Smooth muscle cell (in vitro differentiated cells): Measurements from ENCODE around the gene PIEZO2. TPM values are rescaled to one million over a fixed set of nuclear protein-coding genes. Genes with fewer than 3 reads are reported as not detected.

Experiments used
- DNase-seq: peaks from one replicate; lab custom pipeline; 2025; ENCODE audit not compliant: unreplicated experiment; lab: John Stamatoyannopoulos, UW
- H2AFZ ChIP-seq: fragments of 200-600 bp; sonication (generic); 2 replicates; pipeline ENCODE4 v1.6.0; 2016; ENCODE audit warnings: antibody characterized with exemption, low read depth, mild to moderate bottlenecking
- H3F3A ChIP-seq: fragments of 200-600 bp; sonication (generic); 2 replicates; pipeline ENCODE4 v1.6.0; 2017; ENCODE audit warnings: antibody characterized with exemption, low read depth
- H3K27ac ChIP-seq: fragments of 200-600 bp; sonication (generic); 2 replicates; pipeline ENCODE4 v1.5.1; 2016; ENCODE audit warnings: low read depth, mild to moderate bottlenecking
- H3K27me3 ChIP-seq: fragments of 200-600 bp; sonication (generic); 2 replicates; pipeline ENCODE4 v1.6.1; 2016; ENCODE audit warnings: low read depth, mild to moderate bottlenecking
- H3K36me3 ChIP-seq: fragments of 200-600 bp; sonication (generic); 2 replicates; pipeline ENCODE4 v1.5.1; 2016; ENCODE audit warnings: low read depth
- H3K4me1 ChIP-seq: fragments of 200-600 bp; sonication (generic); 2 replicates; pipeline ENCODE4 v1.5.1; 2016; ENCODE audit warnings: low read depth
- H3K4me2 ChIP-seq: fragments of 200-600 bp; sonication (generic); 2 replicates; pipeline ENCODE4 v1.6.0; 2016; ENCODE audit warnings: mild to moderate bottlenecking
- H3K4me3 ChIP-seq: fragments of 200-600 bp; sonication (generic); 2 replicates; pipeline ENCODE4 v1.5.1; 2016; ENCODE audit warnings: mild to moderate bottlenecking
- H3K79me2 ChIP-seq: fragments of 200-600 bp; sonication (generic); 2 replicates; pipeline ENCODE4 v1.6.0; 2016; ENCODE audit warnings: low read depth, mild to moderate bottlenecking
- H3K9ac ChIP-seq: fragments of 200-600 bp; sonication (generic); 2 replicates; pipeline ENCODE4 v1.6.0; 2016; ENCODE audit warnings: low read depth
- H3K9me3 ChIP-seq: fragments of 200-600 bp; sonication (generic); replicated peaks from 2 replicates; pipeline ENCODE4 v1.5.1; 2016; ENCODE audit warnings: low read depth
- H4K20me1 ChIP-seq: fragments of 200-600 bp; sonication (generic); 2 replicates; pipeline ENCODE4 v1.6.0; 2016; ENCODE audit warnings: low read depth
- CTCF ChIP-seq: fragments of 200-600 bp; sonication (generic); IDR thresholded peaks from 2 replicates; pipeline ENCODE4 v1.5.1; 2017; ENCODE audit warnings: borderline replicate concordance, mild to moderate bottlenecking, antibody characterized with exemption; ENCODE audit not compliant: insufficient read depth, poor library complexity, severe bottlenecking
- WGBS: methylation state at CpG from one replicate; pipeline ENCODE4 v1.1.7; 2016; ENCODE audit warnings: low lambda C conversion rate; 5-methylcytosine and 5-hydroxymethylcytosine counted together
- polyA plus RNA-seq: library from polyadenylated mRNA; unstranded; fragments of >200 nt; fragmentation: Nextera tagmentation; extraction: Ambion mirVana; gene quantifications from 2 replicates; pipeline ENCODE4 v1.2.1, GENCODE V29; 2016
- total RNA-seq: library from RNA; depleted of rRNA; stranded (reverse); fragments of >200 nt; gene quantifications from 2 replicates; pipeline ENCODE4 v1.2.3, GENCODE V29; 2014

Gene PIEZO2
- total and polyA plus RNA-seq, 2 experiments from 2014 or later = 1.3 to 4.7 TPM

GRCh38 chr18:10757946-10758345, 391.4 kb downstream of the PIEZO2 start:
- no peak for DNase-seq
- Histone ChIP-seq H3F3A (no peaks in the 10 kb centered on the region), H3K36me3 (no peaks in the 10 kb centered on the region), H3K27me3 (no peaks in the 10 kb centered on the region), H3K9me3 (no peaks in the 10 kb centered on the region), H3K27ac (no peak overlapping the region), H3K4me3 (no peak overlapping the region), H3K79me2 (no peaks in the 10 kb centered on the region), H3K4me2 (no peak overlapping the region), H3K4me1 (no peaks in the 10 kb centered on the region), H4K20me1 (no peaks in the 10 kb centered on the region), H2AFZ (no peak overlapping the region), H3K9ac (no peak overlapping the region)
- WGBS = 88% methylated on average over 6 of the region's 6 CpGs
- no peak for TF ChIP-seq CTCF

DNA sequence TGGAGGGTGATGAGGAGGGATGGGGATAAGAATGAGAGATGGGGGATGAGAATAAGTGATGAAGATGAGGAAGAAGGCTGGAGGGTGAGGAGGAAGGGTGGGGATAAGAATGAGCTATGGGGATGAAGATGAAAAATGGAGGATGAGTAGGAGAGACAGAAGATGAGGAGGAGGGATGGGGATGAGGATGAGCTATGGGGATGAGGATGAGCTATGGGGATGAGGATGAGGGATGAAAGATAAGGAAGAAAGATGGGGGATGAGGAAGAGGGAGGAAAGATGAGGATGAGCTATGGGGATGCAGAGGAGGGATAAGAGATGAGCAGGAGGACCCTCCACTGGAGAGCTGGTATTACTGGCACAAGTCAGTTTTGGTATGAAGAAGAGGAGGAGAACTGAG, 392.0 kb downstream of the PIEZO2 start:
- peaks cover 1% of the 10 kb centered on the region for H3F3A ChIP-seq
- DNase-seq = no peak
- H2AFZ ChIP-seq = no peak overlapping the region
- no peaks in the 10 kb centered on the region for H3K27me3 ChIP-seq
- no peak overlapping the region for H3K4me2 ChIP-seq
- no peak overlapping the region for H3K27ac ChIP-seq
- no peaks in the 10 kb centered on the region for H3K36me3 ChIP-seq
- no peaks in the 10 kb centered on the region for H3K79me2 ChIP-seq
- no peaks in the 10 kb centered on the region for H3K4me1 ChIP-seq
- H4K20me1 ChIP-seq = no peaks in the 10 kb centered on the region
- no peak for TF ChIP-seq CTCF
- no peak overlapping the region for H3K4me3 ChIP-seq
- H3K9ac ChIP-seq = no peak overlapping the region
- H3K9me3 ChIP-seq = no peaks in the 10 kb centered on the region

GRCh38 chr18:10755855-10756254, 393.5 kb downstream of the PIEZO2 start:
- 78% methylated on average over 1 of the region's 1 CpG for WGBS
- DNase-seq = no peak
- Histone ChIP-seq H3K4me2 (no peak overlapping the region), H3K27me3 (no peaks in the 10 kb centered on the region), H3K9ac (no peak overlapping the region), H2AFZ (no peak overlapping the region), H3K9me3 (no peaks in the 10 kb centered on the region), H4K20me1 (no peaks in the 10 kb centered on the region), H3K4me1 (peaks cover 8% of the 10 kb centered on the region), H3F3A (peaks cover 5% of the 10 kb centered on the region), H3K4me3 (no peak overlapping the region), H3K79me2 (no peaks in the 10 kb centered on the region), H3K36me3 (no peaks in the 10 kb centered on the region), H3K27ac (no peak overlapping the region)
- TF ChIP-seq CTCF = no peak

GRCh38 chr18:10754128-10754527, 395.2 kb downstream of the PIEZO2 start:
- Histone ChIP-seq H3K79me2 (no peaks in the 10 kb centered on the region), H3K27me3 (no peaks in the 10 kb centered on the region), H3K4me1 (peaks cover 8% of the 10 kb centered on the region), H3K9ac (no peak overlapping the region), H3K36me3 (no peaks in the 10 kb centered on the region), H3K9me3 (no peaks in the 10 kb centered on the region), H3K4me2 (no peak overlapping the region), H3K27ac (no peak overlapping the region), H4K20me1 (no peaks in the 10 kb centered on the region), H3K4me3 (no peak overlapping the region), H3F3A (peaks cover 5% of the 10 kb centered on the region), H2AFZ (no peak overlapping the region)
- no peak for TF ChIP-seq CTCF
- WGBS = 94% methylated on average over 4 of the region's 4 CpGs
- no peak for DNase-seq
